ENCODE measurements around the gene PLCB1.

DNA sequence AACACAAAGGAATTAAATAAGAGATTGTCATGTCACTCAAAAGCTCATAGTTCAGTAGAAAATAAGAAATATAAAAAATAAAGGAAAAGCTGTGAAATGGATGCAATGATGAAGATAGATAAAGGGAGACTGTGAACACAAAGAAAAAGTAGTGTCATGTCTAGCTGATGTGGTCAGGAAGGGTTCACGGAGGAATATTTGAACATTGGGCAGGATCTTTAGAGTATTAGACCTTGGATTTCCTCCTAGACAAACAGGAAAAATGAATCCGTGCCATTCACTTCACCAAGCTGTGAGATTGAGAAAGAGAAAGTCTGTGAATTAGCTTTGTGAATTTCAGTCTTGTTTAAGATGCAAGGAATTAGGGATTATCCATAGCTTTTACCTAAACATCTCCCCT, 522.4 kb downstream of the PLCB1 start:
- no peak for TF ChIP-seq MXI1 (IDR thresholded peaks at IDR 0.05; ENCODE audit: borderline replicate concordance, low read depth, low read length)
- TF ChIP-seq, protein P1, sequence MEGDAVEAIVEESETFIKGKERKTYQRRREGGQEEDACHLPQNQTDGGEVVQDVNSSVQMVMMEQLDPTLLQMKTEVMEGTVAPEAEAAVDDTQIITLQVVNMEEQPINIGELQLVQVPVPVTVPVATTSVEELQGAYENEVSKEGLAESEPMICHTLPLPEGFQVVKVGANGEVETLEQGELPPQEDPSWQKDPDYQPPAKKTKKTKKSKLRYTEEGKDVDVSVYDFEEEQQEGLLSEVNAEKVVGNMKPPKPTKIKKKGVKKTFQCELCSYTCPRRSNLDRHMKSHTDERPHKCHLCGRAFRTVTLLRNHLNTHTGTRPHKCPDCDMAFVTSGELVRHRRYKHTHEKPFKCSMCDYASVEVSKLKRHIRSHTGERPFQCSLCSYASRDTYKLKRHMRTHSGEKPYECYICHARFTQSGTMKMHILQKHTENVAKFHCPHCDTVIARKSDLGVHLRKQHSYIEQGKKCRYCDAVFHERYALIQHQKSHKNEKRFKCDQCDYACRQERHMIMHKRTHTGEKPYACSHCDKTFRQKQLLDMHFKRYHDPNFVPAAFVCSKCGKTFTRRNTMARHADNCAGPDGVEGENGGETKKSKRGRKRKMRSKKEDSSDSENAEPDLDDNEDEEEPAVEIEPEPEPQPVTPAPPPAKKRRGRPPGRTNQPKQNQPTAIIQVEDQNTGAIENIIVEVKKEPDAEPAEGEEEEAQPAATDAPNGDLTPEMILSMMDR (conservative IDR thresholded peaks at IDR 0.05; ENCODE audit: low read depth, low read length) = no peak
- no peak for TF ChIP-seq FOS (IDR thresholded peaks at IDR 0.05; ENCODE audit: low read depth, low read length)
- TF ChIP-seq RAD21 (IDR thresholded peaks at IDR 0.05; ENCODE audit: low read length) = no peak
- TF ChIP-seq POLR2A (IDR thresholded peaks at IDR 0.05; ENCODE audit: low read depth, low read length) = no peak
- TF ChIP-seq, protein P2, sequence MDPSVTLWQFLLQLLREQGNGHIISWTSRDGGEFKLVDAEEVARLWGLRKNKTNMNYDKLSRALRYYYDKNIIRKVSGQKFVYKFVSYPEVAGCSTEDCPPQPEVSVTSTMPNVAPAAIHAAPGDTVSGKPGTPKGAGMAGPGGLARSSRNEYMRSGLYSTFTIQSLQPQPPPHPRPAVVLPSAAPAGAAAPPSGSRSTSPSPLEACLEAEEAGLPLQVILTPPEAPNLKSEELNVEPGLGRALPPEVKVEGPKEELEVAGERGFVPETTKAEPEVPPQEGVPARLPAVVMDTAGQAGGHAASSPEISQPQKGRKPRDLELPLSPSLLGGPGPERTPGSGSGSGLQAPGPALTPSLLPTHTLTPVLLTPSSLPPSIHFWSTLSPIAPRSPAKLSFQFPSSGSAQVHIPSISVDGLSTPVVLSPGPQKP (IDR thresholded peaks at IDR 0.05; ENCODE audit: borderline replicate concordance, low read depth, low read length) = no peak
- TF ChIP-seq RFX5 (IDR thresholded peaks at IDR 0.05; ENCODE audit: low read depth, low read length) = no peak
- TF ChIP-seq MAFK (IDR thresholded peaks at IDR 0.05; ENCODE audit: low read depth, low read length) = no peak
- TF ChIP-seq SMC3 (IDR thresholded peaks at IDR 0.05; ENCODE audit: low read depth, low read length) = no peak
- no peak for TF ChIP-seq BHLHE40 (IDR thresholded peaks at IDR 0.05; ENCODE audit: low read depth, low read length)
- TF ChIP-seq CHD1 (IDR thresholded peaks at IDR 0.05; ENCODE audit: low read depth, low read length) = no peak
- TF ChIP-seq RCOR1 (IDR thresholded peaks at IDR 0.05; ENCODE audit: insufficient replicate concordance, low read length) = no peak
- TF ChIP-seq, protein P3, sequence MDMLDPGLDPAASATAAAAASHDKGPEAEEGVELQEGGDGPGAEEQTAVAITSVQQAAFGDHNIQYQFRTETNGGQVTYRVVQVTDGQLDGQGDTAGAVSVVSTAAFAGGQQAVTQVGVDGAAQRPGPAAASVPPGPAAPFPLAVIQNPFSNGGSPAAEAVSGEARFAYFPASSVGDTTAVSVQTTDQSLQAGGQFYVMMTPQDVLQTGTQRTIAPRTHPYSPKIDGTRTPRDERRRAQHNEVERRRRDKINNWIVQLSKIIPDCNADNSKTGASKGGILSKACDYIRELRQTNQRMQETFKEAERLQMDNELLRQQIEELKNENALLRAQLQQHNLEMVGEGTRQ (IDR thresholded peaks at IDR 0.05; ENCODE audit: low read depth, low read length) = no peak
- TF ChIP-seq NFE2L2 (IDR thresholded peaks at IDR 0.05; ENCODE audit: low read depth, low read length) = no peak
